GM12878 (cell line): Measurements from ENCODE around the gene TEX9.

ENCODE experiments used
- CBFB ChIP-seq: IDR thresholded peaks from 2 replicates; pipeline ENCODE4 v1.6.1; 2016; ENCODE audit warnings: antibody characterized with exemption, low read depth
- EZH2 ChIP-seq: IDR thresholded peaks from 2 replicates; pipeline ENCODE4 v1.6.1; 2012; ENCODE audit warnings: low read depth, mild to moderate bottlenecking, control low read depth, inconsistent platforms, low read length, borderline replicate concordance; ENCODE audit not compliant: control insufficient read depth
- RELA ChIP-seq: fragments of 450-650 bp; IDR thresholded peaks from 2 replicates; pipeline ENCODE4 v1.8.0; 2014; ENCODE audit warnings: borderline replicate concordance; ENCODE audit not compliant: partially characterized antibody
- ZNF274 ChIP-seq: IDR thresholded peaks from one replicate; pipeline ENCODE4 v1.8.0; 2011; ENCODE audit not compliant: insufficient read length, insufficient read depth
- TF ChIP-seq, protein P1 (sequence below), 3 experiments: IDR thresholded peaks in 2 of 3; conservative IDR thresholded peaks in 1 of 3; 2 replicates each; pipeline ENCODE4 v1.5.1; 2011; ENCODE audit warnings: low read depth in 3 of 3, low read length in 3 of 3, mild to moderate bottlenecking in 3 of 3, control low read depth in 2 of 3, moderate library complexity in 2 of 3, inconsistent platforms in 1 of 3, mixed read lengths in 1 of 3; ENCODE audit not compliant: control insufficient read depth in 2 of 3, insufficient read depth in 1 of 3; ENCODE audit errors: extremely low read depth in 1 of 3
- TF ChIP-seq, protein P2 (sequence below): IDR thresholded peaks from 2 replicates; pipeline ENCODE4 v1.6.1; 2011; ENCODE audit warnings: low read depth, low read length, improper control_type of control experiment, borderline replicate concordance
- TF ChIP-seq, protein P3 (sequence below): IDR thresholded peaks from 2 replicates; pipeline ENCODE4 v1.6.1; 2012; ENCODE audit warnings: mild to moderate bottlenecking, low read depth, low read length

DNA sequence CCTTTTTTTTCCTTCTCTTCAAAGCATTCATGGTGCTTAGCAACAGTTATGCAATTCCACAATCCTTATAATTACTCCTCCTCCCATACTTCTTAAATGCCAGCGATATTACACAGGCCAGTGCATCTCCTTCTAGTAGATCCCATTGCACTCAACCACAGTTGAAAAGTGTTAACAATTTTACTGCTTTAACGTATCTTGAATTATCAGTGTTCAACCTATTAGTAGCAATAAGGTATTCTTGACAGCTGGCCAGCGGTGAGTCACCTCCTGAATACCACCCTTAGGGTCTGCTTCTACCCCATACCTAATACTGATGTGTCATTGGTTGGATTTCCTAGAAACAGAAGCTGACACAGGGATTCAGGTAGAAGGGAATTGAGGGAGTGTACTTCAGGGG lies 24.0 kb upstream of the TEX9 start:
- TF ChIP-seq EZH2 (no peak), ZNF274 (no peak), RELA (no peak), CBFB (no peak)
- TF ChIP-seq, protein P1, sequence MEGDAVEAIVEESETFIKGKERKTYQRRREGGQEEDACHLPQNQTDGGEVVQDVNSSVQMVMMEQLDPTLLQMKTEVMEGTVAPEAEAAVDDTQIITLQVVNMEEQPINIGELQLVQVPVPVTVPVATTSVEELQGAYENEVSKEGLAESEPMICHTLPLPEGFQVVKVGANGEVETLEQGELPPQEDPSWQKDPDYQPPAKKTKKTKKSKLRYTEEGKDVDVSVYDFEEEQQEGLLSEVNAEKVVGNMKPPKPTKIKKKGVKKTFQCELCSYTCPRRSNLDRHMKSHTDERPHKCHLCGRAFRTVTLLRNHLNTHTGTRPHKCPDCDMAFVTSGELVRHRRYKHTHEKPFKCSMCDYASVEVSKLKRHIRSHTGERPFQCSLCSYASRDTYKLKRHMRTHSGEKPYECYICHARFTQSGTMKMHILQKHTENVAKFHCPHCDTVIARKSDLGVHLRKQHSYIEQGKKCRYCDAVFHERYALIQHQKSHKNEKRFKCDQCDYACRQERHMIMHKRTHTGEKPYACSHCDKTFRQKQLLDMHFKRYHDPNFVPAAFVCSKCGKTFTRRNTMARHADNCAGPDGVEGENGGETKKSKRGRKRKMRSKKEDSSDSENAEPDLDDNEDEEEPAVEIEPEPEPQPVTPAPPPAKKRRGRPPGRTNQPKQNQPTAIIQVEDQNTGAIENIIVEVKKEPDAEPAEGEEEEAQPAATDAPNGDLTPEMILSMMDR (IDR thresholded peaks at IDR 0.05 in 2 of 3, conservative IDR thresholded peaks at IDR 0.05 in 1 of 3; ENCODE audit: control insufficient read depth in 2 of 3, extremely low read depth in 1 of 3, insufficient read depth in 1 of 3, low read depth in 3 of 3, low read length in 3 of 3): no peak
- TF ChIP-seq, protein P2, sequence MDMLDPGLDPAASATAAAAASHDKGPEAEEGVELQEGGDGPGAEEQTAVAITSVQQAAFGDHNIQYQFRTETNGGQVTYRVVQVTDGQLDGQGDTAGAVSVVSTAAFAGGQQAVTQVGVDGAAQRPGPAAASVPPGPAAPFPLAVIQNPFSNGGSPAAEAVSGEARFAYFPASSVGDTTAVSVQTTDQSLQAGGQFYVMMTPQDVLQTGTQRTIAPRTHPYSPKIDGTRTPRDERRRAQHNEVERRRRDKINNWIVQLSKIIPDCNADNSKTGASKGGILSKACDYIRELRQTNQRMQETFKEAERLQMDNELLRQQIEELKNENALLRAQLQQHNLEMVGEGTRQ: no peak
- TF ChIP-seq, protein P3, sequence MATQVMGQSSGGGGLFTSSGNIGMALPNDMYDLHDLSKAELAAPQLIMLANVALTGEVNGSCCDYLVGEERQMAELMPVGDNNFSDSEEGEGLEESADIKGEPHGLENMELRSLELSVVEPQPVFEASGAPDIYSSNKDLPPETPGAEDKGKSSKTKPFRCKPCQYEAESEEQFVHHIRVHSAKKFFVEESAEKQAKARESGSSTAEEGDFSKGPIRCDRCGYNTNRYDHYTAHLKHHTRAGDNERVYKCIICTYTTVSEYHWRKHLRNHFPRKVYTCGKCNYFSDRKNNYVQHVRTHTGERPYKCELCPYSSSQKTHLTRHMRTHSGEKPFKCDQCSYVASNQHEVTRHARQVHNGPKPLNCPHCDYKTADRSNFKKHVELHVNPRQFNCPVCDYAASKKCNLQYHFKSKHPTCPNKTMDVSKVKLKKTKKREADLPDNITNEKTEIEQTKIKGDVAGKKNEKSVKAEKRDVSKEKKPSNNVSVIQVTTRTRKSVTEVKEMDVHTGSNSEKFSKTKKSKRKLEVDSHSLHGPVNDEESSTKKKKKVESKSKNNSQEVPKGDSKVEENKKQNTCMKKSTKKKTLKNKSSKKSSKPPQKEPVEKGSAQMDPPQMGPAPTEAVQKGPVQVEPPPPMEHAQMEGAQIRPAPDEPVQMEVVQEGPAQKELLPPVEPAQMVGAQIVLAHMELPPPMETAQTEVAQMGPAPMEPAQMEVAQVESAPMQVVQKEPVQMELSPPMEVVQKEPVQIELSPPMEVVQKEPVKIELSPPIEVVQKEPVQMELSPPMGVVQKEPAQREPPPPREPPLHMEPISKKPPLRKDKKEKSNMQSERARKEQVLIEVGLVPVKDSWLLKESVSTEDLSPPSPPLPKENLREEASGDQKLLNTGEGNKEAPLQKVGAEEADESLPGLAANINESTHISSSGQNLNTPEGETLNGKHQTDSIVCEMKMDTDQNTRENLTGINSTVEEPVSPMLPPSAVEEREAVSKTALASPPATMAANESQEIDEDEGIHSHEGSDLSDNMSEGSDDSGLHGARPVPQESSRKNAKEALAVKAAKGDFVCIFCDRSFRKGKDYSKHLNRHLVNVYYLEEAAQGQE: no peak
